Spinal cord (tissue), 10 donors: Measurements from ENCODE around the gene FBXO38. TPM values are rescaled to one million over a fixed set of nuclear protein-coding genes. Genes with fewer than 3 reads are reported as not detected.

Experiments used
- DNase-seq, 6 donors: peaks; one replicate each; pipeline versions ENCODE4 v3.0.0 to v3.0.0-alpha.2; 2013 to 2015; ENCODE audit warnings: low spot score in 6 of 6, low read depth in 4 of 6
- H3K27ac ChIP-seq: one replicate; pipeline ENCODE4 v1.5.1; 2013; ENCODE audit warnings: low read depth, low read length, control low read depth
- H3K27me3 ChIP-seq: one replicate; pipeline ENCODE4 v1.6.1; 2013; ENCODE audit warnings: low read length; ENCODE audit not compliant: control insufficient read depth, insufficient read depth
- H3K36me3 ChIP-seq: one replicate; pipeline ENCODE4 v1.6.1; 2013; ENCODE audit warnings: low read length; ENCODE audit not compliant: control insufficient read depth, insufficient read depth
- H3K4me1 ChIP-seq: one replicate; pipeline ENCODE4 v1.6.1; 2013; ENCODE audit warnings: low read length; ENCODE audit not compliant: control insufficient read depth, insufficient read depth
- H3K4me3 ChIP-seq: one replicate; pipeline ENCODE4 v1.5.1; 2013; ENCODE audit warnings: low read depth, low read length, control low read depth
- H3K9me3 ChIP-seq: one replicate; pipeline ENCODE4 v1.6.1; 2013; ENCODE audit warnings: low read length; ENCODE audit not compliant: control insufficient read depth, insufficient read depth
- WGBS: methylation state at CpG from one replicate; pipeline ENCODE4 v1.1.5; 2013; ENCODE audit warnings: missing lambda C conversion rate; ENCODE audit not compliant: insufficient coverage; 5-methylcytosine and 5-hydroxymethylcytosine counted together
- long read RNA-seq, 4 donors: transcript quantifications; one replicate each; lab custom pipeline, GENCODE V29; 2026
- polyA plus RNA-seq, 2 donors: library from polyadenylated mRNA; unstranded; fragments of 120-200 nt; gene quantifications; one replicate each; pipeline ENCODE4 v1.2.1, GENCODE V29; 2013; ENCODE audit not compliant: insufficient read length in 2 of 2
- total RNA-seq, 2 donors: library from RNA; depleted of rRNA in 1 of 2; stranded (reverse); fragments of 120-200 nt in 1 of 2; fragments of >200 nt in 1 of 2; gene quantifications; one replicate each; pipeline versions ENCODE4 v1.2.3 to v1.2.4, GENCODE V29; 2013 to 2014
- donor health status: healthy.

Gene FBXO38
- 10 to 100 TPM; 51.7 to 73.5 TPM for total RNA-seq
- 10 to 100 TPM; 29.3 to 33.2 TPM for polyA plus RNA-seq
- long read RNA-seq, donor 1, full-length matches to known transcripts, result 4 of 4 reads
- long read RNA-seq, donor 1, partial matches to known transcripts, result 0 of 4 reads
- long read RNA-seq, donor 1, other reads (novel, unspliced or antisense), result 0 of 4 reads
- long read RNA-seq, donor 2, full-length matches to known transcripts, result 1 of 1 reads
- long read RNA-seq, donor 2, partial matches to known transcripts, result 0 of 1 reads
- long read RNA-seq, donor 2, other reads (novel, unspliced or antisense), result 0 of 1 reads
- long read RNA-seq, donor 3, full-length matches to known transcripts, result 1 of 1 reads
- long read RNA-seq, donor 3, partial matches to known transcripts, result 0 of 1 reads
- long read RNA-seq, donor 3, other reads (novel, unspliced or antisense), result 0 of 1 reads
- long read RNA-seq, donor 4, partial matches to known transcripts, result 7 of 7 reads
- long read RNA-seq, donor 4, other reads (novel, unspliced or antisense), result 0 of 7 reads

GRCh38 chr5:148383564-148384379 is at the start of gene FBXO38:
Gene FBXO38 (plus strand): TSS chr5:148383958. CDS start chr5:148394777, 10,819 bp downstream.
- Histone ChIP-seq H3K27ac (peak within 1 kb of the TSS; percentile 87), H3K36me3 (no peaks in the 10 kb centered on the region), H3K4me3 (peak within 1 kb of the TSS; percentile 95), H3K27me3 (no peaks in the 10 kb centered on the region), H3K9me3 (no peaks in the 10 kb centered on the region), H3K4me1 (no peaks in the 10 kb centered on the region)
- peak; percentile 89 to 99 (median 94) for DNase-seq
- 0% methylated on average over 34 of the region's 45 CpGs for WGBS

GRCh38 chr5:148335259-148335658 is 48.5 kb upstream of the FBXO38 start, which contains the start of gene SPINK9:
Gene SPINK9 (plus strand): TSS chr5:148335559. CDS start chr5:148335614, 55 bp downstream.
- H3K27ac ChIP-seq, result no peak within 1 kb of the TSS
- DNase-seq, result no peak
- no peaks in the 10 kb centered on the region for H3K4me1 ChIP-seq
- H3K27me3 ChIP-seq, result no peaks in the 10 kb centered on the region
- no peaks in the 10 kb centered on the region for H3K36me3 ChIP-seq
- WGBS, result 100% methylated on average over 1 of the region's 3 CpGs
- H3K9me3 ChIP-seq, result peaks cover 2% of the 10 kb centered on the region
- H3K4me3 ChIP-seq, result no peak within 1 kb of the TSS

- H3K36me3 ChIP-seq, result no peaks in the 10 kb centered on the region
- WGBS, result 100% methylated on average over 1 of the region's 3 CpGs
- no peak overlapping the region for H3K27ac ChIP-seq
Measured at GRCh38 chr5:148336704-148337435, 46.9 kb upstream of the FBXO38 start.

GRCh38 chr5:148342371-148343045 is 41.2 kb upstream of the FBXO38 start:
- DNase-seq, result no peak
- Histone ChIP-seq H3K27ac (no peak overlapping the region), H3K4me3 (no peak overlapping the region), H3K27me3 (no peaks in the 10 kb centered on the region), H3K4me1 (no peaks in the 10 kb centered on the region), H3K36me3 (no peaks in the 10 kb centered on the region), H3K9me3 (no peaks in the 10 kb centered on the region)
- WGBS, result no CpG with 5 or more reads among the region's 2 CpGs

More at GRCh38 chr5:148336704-148337435, 46.9 kb upstream of the FBXO38 start:
- no peaks in the 10 kb centered on the region for H3K27me3 ChIP-seq
- no peaks in the 10 kb centered on the region for H3K9me3 ChIP-seq
- no peak overlapping the region for H3K4me3 ChIP-seq
- no peak for DNase-seq
- no peaks in the 10 kb centered on the region for H3K4me1 ChIP-seq

GRCh38 chr5:148343046-148343407 is 40.7 kb upstream of the FBXO38 start:
- no peaks in the 10 kb centered on the region for H3K36me3 ChIP-seq
- no peak overlapping the region for H3K27ac ChIP-seq
- H3K4me1 ChIP-seq, result no peaks in the 10 kb centered on the region
- no peaks in the 10 kb centered on the region for H3K27me3 ChIP-seq
- 79% methylated on average over 2 of the region's 2 CpGs for WGBS
- no peak for DNase-seq
- H3K9me3 ChIP-seq, result no peaks in the 10 kb centered on the region
- H3K4me3 ChIP-seq, result no peak overlapping the region

GRCh38 chr5:148343603-148344487 is 39.9 kb upstream of the FBXO38 start:
- no peak for DNase-seq
- Histone ChIP-seq H3K4me3 (no peak overlapping the region), H3K4me1 (no peaks in the 10 kb centered on the region), H3K27ac (no peak overlapping the region), H3K9me3 (no peaks in the 10 kb centered on the region), H3K36me3 (no peaks in the 10 kb centered on the region), H3K27me3 (no peaks in the 10 kb centered on the region)
- WGBS, result no CpG with 5 or more reads among the region's 7 CpGs

GRCh38 chr5:148347706-148348105 is 36.1 kb upstream of the FBXO38 start:
- Histone ChIP-seq H3K9me3 (no peaks in the 10 kb centered on the region), H3K27me3 (no peaks in the 10 kb centered on the region), H3K27ac (no peak overlapping the region), H3K4me3 (no peak overlapping the region), H3K36me3 (no peaks in the 10 kb centered on the region), H3K4me1 (no peaks in the 10 kb centered on the region)
- DNase-seq, result no peak
- WGBS, result 100% methylated on average over 1 of the region's 1 CpG

GRCh38 chr5:148352696-148353095 is 31.1 kb upstream of the FBXO38 start:
- H3K36me3 ChIP-seq, result no peaks in the 10 kb centered on the region
- H3K4me1 ChIP-seq, result no peaks in the 10 kb centered on the region
- WGBS, result no CpG with 5 or more reads among the region's 1 CpG
- no peaks in the 10 kb centered on the region for H3K9me3 ChIP-seq
- DNase-seq, result no peak
- no peaks in the 10 kb centered on the region for H3K27me3 ChIP-seq
- no peak overlapping the region for H3K4me3 ChIP-seq
- H3K27ac ChIP-seq, result no peak overlapping the region
